H1 (cell line): Measurements from ENCODE around the gene ARMH4. TPM values are rescaled to one million over a fixed set of nuclear protein-coding genes. Genes with fewer than 3 reads are reported as not detected.

Source experiments
- FOSL1 ChIP-seq: IDR thresholded peaks from 2 replicates; pipeline ENCODE4 v1.6.1; 2011; ENCODE audit warnings: mild to moderate bottlenecking, low read depth, low read length, moderate library complexity; ENCODE audit not compliant: insufficient read depth
- PHF8 ChIP-seq: fragments of 200-600 bp; sonication (generic); conservative IDR thresholded peaks from 2 replicates; pipeline ENCODE4 v1.7.1; 2012; ENCODE audit warnings: low read depth, mild to moderate bottlenecking, inconsistent platforms, low read length, moderate library complexity
- RAD21 ChIP-seq, 2 experiments: IDR thresholded peaks in 1 of 2; conservative IDR thresholded peaks in 1 of 2; 2 replicates each; pipeline ENCODE4 v1.6.1; 2011; ENCODE audit warnings: low read depth in 2 of 2, low read length in 2 of 2, improper control_type of control experiment in 1 of 2, inconsistent platforms in 1 of 2, mild to moderate bottlenecking in 1 of 2, moderate library complexity in 1 of 2
- polyA plus RNA-seq, 7 experiments: library from polyadenylated mRNA; depleted of rRNA in 3 of 7; stranded (reverse) in 5 of 7; unstranded in 2 of 7; fragments of >200 nt in 5 of 7; fragments of 200-250 nt in 2 of 7; gene quantifications; 1 replicate in 5 of 7; 2 replicates in 1 of 7; 4 replicates in 1 of 7; pipeline versions ENCODE4 v1.2.1 to v1.2.3, GENCODE V29; 2011 to 2013; ENCODE audit warnings: missing spikeins in 2 of 7, mixed read lengths in 2 of 7
- total RNA-seq: library from RNA; stranded (reverse); fragmentation: NEBNext Ultra II Directional; extraction: Animal tissue kit (Norgen Biotek cat#: 25700); gene quantifications from 2 replicates; pipeline ENCODE4 v1.2.1, GENCODE V29; 2021
- TF ChIP-seq, protein P1 (sequence below): fragments of 300-600 bp; sonication (generic); IDR thresholded peaks from 2 replicates; pipeline ENCODE4 v1.7.1; 2012; ENCODE audit warnings: low read length, moderate library complexity, mild to moderate bottlenecking, inconsistent platforms; ENCODE audit not compliant: insufficient replicate concordance
- TF ChIP-seq, protein P2 (sequence below): IDR thresholded peaks from 2 replicates; pipeline ENCODE4 v1.6.1; 2011; ENCODE audit warnings: low read depth, mild to moderate bottlenecking, low read length; ENCODE audit not compliant: insufficient read depth

The ARMH4 gene
- total and polyA plus RNA-seq, 2 of the 8 experiments (the other 6 are each of a cell fraction or from before 2014, with no cell fraction given) = 7.1 to 25.4 TPM

DNA sequence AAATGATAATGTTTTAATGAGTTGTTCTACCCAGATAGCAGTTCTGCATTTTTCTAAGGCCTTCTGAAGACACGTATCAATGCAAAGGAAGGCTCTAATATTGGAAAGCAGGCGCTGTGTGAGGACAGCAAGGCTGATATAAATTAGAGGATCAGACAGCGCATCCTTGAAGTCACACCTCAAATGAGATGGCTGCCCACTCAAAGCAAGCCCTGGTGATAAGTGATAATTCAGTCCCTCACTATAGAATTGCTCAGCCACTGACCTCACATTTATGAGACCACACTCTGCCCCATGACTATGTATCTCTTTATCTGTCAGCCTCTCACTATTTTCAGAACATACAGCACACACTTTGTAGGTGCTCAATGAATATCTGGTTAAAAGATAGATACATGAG lies 62.4 kb downstream of the ARMH4 start (continued):
- TF ChIP-seq, protein P1, sequence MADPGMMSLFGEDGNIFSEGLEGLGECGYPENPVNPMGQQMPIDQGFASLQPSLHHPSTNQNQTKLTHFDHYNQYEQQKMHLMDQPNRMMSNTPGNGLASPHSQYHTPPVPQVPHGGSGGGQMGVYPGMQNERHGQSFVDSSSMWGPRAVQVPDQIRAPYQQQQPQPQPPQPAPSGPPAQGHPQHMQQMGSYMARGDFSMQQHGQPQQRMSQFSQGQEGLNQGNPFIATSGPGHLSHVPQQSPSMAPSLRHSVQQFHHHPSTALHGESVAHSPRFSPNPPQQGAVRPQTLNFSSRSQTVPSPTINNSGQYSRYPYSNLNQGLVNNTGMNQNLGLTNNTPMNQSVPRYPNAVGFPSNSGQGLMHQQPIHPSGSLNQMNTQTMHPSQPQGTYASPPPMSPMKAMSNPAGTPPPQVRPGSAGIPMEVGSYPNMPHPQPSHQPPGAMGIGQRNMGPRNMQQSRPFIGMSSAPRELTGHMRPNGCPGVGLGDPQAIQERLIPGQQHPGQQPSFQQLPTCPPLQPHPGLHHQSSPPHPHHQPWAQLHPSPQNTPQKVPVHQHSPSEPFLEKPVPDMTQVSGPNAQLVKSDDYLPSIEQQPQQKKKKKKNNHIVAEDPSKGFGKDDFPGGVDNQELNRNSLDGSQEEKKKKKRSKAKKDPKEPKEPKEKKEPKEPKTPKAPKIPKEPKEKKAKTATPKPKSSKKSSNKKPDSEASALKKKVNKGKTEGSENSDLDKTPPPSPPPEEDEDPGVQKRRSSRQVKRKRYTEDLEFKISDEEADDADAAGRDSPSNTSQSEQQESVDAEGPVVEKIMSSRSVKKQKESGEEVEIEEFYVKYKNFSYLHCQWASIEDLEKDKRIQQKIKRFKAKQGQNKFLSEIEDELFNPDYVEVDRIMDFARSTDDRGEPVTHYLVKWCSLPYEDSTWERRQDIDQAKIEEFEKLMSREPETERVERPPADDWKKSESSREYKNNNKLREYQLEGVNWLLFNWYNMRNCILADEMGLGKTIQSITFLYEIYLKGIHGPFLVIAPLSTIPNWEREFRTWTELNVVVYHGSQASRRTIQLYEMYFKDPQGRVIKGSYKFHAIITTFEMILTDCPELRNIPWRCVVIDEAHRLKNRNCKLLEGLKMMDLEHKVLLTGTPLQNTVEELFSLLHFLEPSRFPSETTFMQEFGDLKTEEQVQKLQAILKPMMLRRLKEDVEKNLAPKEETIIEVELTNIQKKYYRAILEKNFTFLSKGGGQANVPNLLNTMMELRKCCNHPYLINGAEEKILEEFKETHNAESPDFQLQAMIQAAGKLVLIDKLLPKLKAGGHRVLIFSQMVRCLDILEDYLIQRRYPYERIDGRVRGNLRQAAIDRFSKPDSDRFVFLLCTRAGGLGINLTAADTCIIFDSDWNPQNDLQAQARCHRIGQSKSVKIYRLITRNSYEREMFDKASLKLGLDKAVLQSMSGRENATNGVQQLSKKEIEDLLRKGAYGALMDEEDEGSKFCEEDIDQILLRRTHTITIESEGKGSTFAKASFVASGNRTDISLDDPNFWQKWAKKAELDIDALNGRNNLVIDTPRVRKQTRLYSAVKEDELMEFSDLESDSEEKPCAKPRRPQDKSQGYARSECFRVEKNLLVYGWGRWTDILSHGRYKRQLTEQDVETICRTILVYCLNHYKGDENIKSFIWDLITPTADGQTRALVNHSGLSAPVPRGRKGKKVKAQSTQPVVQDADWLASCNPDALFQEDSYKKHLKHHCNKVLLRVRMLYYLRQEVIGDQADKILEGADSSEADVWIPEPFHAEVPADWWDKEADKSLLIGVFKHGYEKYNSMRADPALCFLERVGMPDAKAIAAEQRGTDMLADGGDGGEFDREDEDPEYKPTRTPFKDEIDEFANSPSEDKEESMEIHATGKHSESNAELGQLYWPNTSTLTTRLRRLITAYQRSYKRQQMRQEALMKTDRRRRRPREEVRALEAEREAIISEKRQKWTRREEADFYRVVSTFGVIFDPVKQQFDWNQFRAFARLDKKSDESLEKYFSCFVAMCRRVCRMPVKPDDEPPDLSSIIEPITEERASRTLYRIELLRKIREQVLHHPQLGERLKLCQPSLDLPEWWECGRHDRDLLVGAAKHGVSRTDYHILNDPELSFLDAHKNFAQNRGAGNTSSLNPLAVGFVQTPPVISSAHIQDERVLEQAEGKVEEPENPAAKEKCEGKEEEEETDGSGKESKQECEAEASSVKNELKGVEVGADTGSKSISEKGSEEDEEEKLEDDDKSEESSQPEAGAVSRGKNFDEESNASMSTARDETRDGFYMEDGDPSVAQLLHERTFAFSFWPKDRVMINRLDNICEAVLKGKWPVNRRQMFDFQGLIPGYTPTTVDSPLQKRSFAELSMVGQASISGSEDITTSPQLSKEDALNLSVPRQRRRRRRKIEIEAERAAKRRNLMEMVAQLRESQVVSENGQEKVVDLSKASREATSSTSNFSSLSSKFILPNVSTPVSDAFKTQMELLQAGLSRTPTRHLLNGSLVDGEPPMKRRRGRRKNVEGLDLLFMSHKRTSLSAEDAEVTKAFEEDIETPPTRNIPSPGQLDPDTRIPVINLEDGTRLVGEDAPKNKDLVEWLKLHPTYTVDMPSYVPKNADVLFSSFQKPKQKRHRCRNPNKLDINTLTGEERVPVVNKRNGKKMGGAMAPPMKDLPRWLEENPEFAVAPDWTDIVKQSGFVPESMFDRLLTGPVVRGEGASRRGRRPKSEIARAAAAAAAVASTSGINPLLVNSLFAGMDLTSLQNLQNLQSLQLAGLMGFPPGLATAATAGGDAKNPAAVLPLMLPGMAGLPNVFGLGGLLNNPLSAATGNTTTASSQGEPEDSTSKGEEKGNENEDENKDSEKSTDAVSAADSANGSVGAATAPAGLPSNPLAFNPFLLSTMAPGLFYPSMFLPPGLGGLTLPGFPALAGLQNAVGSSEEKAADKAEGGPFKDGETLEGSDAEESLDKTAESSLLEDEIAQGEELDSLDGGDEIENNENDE = no peak
- TF ChIP-seq RAD21 (IDR thresholded peaks at IDR 0.05 in 1 of 2, conservative IDR thresholded peaks at IDR 0.05 in 1 of 2; ENCODE audit: low read depth in 2 of 2, low read length in 2 of 2) (no peak), PHF8 (no peak), FOSL1 (no peak)
- TF ChIP-seq, protein P2, sequence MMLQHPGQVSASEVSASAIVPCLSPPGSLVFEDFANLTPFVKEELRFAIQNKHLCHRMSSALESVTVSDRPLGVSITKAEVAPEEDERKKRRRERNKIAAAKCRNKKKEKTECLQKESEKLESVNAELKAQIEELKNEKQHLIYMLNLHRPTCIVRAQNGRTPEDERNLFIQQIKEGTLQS = no peak
